GM19324 (cell line): ENCODE results near the gene KRTAP5-11.
"Not testable (repeated sequence)": the region's sequence is repeated elsewhere in the genome, so short reads cannot be mapped to it uniquely, and the experiment has no call there.

ENCODE experiments used
- ATAC-seq: cut with Tn5 transposase; IDR thresholded peaks from one replicate; pipeline ENCODE4 v1.9.1; 2021; ENCODE audit warnings: mild to moderate bottlenecking, moderate library complexity; ENCODE audit not compliant: unreplicated experiment, low FRiP score

The KRTAP5-11 gene

GRCh38 chr11:71582969-71583368 is 294 bp upstream of the KRTAP5-11 start:
- not testable (repeated sequence) for ATAC-seq

GRCh38 chr11:71581826-71582225 is 849 bp downstream of the KRTAP5-11 start:
- ATAC-seq, result no peak

GRCh38 chr11:71580057-71581003 is 2.3 kb downstream of the KRTAP5-11 start:
- ATAC-seq, result no peak

GRCh38 chr11:71579513-71579912 is 3.2 kb downstream of the KRTAP5-11 start:
- not testable (repeated sequence) for ATAC-seq

GRCh38 chr11:71577469-71578004 is 5.1 kb downstream of the KRTAP5-11 start:
- ATAC-seq, result no peak

GRCh38 chr11:71576688-71577465 is 5.8 kb downstream of the KRTAP5-11 start:
- ATAC-seq, result not testable (repeated sequence)

GRCh38 chr11:71575723-71576424 is 6.8 kb downstream of the KRTAP5-11 start:
- ATAC-seq, result no peak

GRCh38 chr11:71574418-71574817 is 8.3 kb downstream of the KRTAP5-11 start:
- ATAC-seq, result no peak

- ATAC-seq, result no peak
Measured at GRCh38 chr11:71572811-71573210, 9.9 kb downstream of the KRTAP5-11 start.

GRCh38 chr11:71571101-71571850 is 11.4 kb downstream of the KRTAP5-11 start:
- not testable (repeated sequence) for ATAC-seq

- ATAC-seq, result no peak
Measured at GRCh38 chr11:71568704-71569349, 13.8 kb downstream of the KRTAP5-11 start.

GRCh38 chr11:71567633-71568032 is 15.0 kb downstream of the KRTAP5-11 start:
- ATAC-seq, result not testable (repeated sequence)

GRCh38 chr11:71566626-71567599 is 15.8 kb downstream of the KRTAP5-11 start:
- not testable (repeated sequence) for ATAC-seq

GRCh38 chr11:71566081-71566620 is 16.5 kb downstream of the KRTAP5-11 start:
- ATAC-seq, result no peak

- ATAC-seq, result no peak
Measured at GRCh38 chr11:71565263-71565662, 17.4 kb downstream of the KRTAP5-11 start, which contains the start of gene KRTAP5-10. TSS of gene KRTAP5-10 (plus strand) at chr11:71565563. CDS start at chr11:71565588, 25 bp downstream.

- ATAC-seq, result no peak
Measured at GRCh38 chr11:71564430-71564829, 18.2 kb downstream of the KRTAP5-11 start.

GRCh38 chr11:71563406-71563805 is 19.3 kb downstream of the KRTAP5-11 start:
- no peak for ATAC-seq

GRCh38 chr11:71562120-71562519 is 20.6 kb downstream of the KRTAP5-11 start:
- ATAC-seq, result no peak
